ENCODE data around the gene KCNJ16.

KCNJ16 gene

DNA sequence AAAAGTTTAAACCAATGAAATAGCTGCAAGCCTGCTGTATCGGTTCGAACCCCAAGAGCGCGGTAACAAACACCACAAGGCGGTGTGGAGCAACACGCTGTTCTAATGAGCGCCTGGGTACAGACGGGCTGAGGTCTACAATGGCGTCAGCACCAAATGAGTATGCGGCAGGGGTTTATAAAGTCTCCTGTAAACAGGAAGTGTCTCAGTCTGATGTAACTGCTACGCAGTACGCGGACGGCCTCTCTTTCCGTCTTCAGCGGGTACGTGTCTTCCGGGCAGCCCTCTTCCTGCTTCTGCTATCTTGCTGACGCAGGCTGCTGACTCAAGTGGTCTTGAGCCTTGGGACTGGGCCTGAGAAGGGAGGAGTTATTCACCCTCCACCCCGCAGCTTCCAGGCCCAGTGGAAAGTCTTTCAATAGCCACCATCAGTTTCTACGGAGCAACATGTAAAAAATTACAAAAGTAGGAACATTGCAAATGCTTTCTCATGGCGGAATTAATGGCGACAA lies 53.8 kb downstream of the KCNJ16 start:
- no peak for DNase-seq (ENCODE audit: low read depth)

DNA sequence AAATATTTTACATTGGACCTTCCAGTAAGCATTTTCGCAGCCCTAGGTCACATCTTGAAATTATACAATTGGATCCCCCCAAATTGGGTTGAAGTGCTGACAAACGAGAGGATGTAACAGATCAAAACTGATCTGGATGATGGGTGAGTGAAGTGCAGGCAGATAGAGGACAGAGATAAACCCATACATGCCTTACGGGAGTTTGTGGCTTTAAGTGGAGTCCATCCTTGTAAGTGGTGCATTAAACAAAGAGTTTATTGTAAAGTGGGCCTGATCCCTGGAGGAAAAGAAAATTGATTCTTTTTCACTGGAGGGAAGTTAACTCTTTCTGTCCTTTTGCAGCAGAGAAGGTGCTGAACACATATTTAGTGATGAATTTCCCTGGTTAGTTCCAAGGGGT lies 55.3 kb downstream of the KCNJ16 start:
- DNase-seq (ENCODE audit: low read depth), result no peak

- DNase-seq (ENCODE audit: low read depth), result no peak
Measured at GRCh38 chr17:70132505-70132904, 57.5 kb downstream of the KCNJ16 start.

DNA sequence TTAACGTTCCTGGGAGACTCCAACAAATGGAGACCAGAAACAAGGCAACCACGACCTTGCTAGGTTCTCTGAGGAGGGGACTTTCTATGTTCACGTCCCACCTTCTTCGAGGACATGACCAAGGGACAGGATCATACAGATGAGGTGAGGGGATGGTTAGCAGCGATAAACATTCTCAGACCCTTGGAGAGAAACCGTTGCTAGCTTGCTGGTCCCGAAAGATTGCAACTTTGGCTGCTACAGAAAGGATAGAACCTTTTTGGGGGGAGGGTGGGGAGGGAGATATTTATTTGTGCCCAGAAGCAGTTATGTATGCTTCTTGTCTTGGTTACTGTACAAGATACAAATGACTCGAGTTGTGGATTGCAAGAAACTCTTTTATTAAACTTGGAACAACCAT lies 59.0 kb downstream of the KCNJ16 start:
- no peak for DNase-seq (ENCODE audit: low read depth)

GRCh38 chr17:70134777-70135176 lies 59.8 kb downstream of the KCNJ16 start:
- no peak for DNase-seq (ENCODE audit: low read depth)

DNA sequence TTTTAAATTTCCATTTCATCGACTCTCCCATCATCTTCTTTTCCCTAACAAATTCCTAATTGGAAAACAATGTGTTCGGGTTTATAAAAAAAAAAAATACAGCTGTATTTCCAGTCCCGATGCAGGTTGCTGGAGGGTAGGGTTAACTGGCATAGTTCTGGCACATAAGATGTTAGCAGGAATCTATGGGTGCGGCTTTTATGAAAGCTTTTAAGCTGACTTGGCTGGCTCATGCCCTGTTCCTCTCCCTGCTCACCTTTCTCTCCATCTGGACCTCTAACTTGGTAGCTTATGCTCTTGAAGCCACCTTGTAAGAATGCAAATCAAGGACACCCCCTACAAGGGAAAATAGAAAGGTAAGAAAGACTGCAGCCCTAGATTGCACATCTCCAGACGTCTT lies 61.1 kb downstream of the KCNJ16 start:
- no peak for DNase-seq (ENCODE audit: low read depth)

DNA sequence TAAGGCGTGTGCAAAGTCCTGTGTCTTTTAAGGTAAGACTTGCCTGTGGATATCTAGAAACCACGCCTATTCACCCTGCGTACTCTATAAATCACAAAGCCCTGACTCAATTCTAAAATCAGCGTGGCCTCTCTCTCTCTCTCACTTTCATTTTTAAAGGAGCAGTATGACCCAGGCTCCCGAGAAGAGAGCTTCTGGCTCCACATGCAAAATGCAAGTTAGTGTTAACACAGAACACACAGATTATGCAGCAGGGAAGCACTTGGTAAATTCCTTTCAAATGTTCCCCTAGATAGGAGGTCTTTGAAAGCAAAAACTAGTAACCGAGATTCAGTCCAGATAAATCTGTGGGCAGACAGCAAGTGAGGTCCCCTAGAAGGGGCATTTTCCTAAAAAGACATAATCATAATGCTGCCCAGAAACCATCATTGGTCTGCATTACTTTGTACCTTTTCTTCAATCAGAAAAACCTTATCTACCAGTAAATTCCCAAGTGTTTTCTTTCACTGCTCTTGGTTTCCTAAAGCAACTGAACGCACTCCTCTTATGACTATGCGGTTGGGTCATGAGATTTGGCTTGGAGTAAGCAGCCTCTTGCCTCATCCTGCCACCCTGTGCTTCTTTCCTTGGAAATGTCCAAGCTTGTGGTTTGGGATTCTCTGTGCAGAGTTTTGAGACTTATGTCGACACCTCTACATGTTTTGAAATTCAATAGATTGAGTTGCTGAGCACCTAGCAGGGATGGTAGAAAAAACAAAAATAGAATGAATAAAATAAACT lies 62.6 kb downstream of the KCNJ16 start:
- no peak for DNase-seq (ENCODE audit: low read depth)

GRCh38 chr17:70138291-70138865 lies 63.4 kb downstream of the KCNJ16 start:
- DNase-seq (ENCODE audit: low read depth), result no peak

GRCh38 chr17:70139449-70139993 lies 64.5 kb downstream of the KCNJ16 start:
- DNase-seq (ENCODE audit: low read depth), result no peak

DNA sequence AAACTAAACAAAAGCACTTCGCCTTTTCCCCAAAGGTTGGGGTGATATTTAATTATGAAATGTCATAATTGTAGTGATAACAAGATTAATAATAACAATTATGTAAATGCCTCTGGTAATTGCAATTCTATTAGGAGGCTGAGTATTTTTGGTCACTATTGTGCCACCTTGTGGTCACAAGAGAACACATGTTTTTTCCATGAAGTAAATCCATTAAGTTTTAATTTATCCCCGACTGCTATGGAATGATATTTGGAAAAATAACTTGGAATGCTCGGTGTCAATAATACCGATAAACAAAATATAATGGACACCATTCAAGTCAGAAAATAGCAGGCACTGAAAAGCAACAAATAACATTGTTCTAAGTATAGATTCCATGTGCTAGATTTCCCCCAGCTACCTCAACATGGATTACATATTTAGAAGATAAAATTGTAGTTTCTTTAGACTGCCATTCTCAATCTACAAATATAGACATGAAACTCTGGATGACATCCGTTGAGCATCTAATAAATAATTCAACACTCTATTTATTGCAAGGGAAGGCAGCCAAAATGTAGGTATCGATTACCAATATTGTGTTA lies 69.3 kb downstream of the KCNJ16 start:
- DNase-seq (ENCODE audit: low read depth), result no peak

GRCh38 chr17:70153210-70153609 lies 78.2 kb downstream of the KCNJ16 start:
- no peak for DNase-seq (ENCODE audit: low read depth)

GRCh38 chr17:70157151-70157550 lies 82.1 kb downstream of the KCNJ16 start:
- no peak for DNase-seq (ENCODE audit: low read depth)

GRCh38 chr17:70158180-70158579 lies 83.2 kb downstream of the KCNJ16 start:
- DNase-seq (ENCODE audit: low read depth), result no peak

DNA sequence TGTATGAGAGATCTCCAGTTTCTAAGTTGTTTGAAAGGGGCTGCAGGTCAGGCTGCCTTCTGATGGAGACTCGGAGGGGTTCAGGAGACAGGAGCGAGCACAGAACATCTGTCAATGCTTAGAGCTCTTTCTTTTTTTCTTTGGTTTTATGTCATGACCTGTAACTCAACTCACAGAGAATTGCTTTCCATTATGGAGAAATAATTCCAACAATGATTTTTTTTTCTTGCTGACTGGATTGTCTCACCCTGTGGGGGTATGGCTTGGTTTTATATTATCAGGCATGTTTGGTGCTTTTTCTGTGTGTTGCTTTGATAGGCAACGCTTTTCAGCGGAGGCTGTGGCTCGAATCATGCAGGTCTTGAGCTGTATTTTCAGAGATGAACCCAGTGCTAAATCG lies 83.6 kb downstream of the KCNJ16 start:
- no peak for DNase-seq (ENCODE audit: low read depth)

DNA sequence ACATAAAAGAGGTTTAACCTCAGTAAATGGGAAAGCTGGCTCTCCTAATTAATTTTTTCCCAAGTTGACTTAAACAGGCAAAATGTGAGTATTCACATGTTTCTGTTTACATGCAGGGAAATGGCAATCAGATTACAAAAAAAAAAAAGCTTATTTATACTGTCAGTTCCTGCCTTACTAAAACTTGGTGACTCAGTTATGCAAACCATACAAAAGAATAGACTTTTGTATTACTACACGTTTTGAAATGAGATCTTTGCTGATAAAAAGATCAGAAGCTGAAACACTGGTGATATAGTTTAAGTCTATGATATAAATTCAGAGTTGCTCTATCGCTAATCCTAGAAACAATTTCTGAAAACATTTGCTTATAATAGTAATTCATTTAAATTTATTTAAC lies 85.0 kb downstream of the KCNJ16 start:
- DNase-seq (ENCODE audit: low read depth), result no peak

GRCh38 chr17:70161519-70161918 lies 86.5 kb downstream of the KCNJ16 start:
- no peak for DNase-seq (ENCODE audit: low read depth)

- DNase-seq (ENCODE audit: low read depth), result no peak
Measured at GRCh38 chr17:70165383-70165782, 90.4 kb downstream of the KCNJ16 start.

GRCh38 chr17:70166615-70167014 lies 91.6 kb downstream of the KCNJ16 start:
- DNase-seq (ENCODE audit: low read depth), result no peak

DNA sequence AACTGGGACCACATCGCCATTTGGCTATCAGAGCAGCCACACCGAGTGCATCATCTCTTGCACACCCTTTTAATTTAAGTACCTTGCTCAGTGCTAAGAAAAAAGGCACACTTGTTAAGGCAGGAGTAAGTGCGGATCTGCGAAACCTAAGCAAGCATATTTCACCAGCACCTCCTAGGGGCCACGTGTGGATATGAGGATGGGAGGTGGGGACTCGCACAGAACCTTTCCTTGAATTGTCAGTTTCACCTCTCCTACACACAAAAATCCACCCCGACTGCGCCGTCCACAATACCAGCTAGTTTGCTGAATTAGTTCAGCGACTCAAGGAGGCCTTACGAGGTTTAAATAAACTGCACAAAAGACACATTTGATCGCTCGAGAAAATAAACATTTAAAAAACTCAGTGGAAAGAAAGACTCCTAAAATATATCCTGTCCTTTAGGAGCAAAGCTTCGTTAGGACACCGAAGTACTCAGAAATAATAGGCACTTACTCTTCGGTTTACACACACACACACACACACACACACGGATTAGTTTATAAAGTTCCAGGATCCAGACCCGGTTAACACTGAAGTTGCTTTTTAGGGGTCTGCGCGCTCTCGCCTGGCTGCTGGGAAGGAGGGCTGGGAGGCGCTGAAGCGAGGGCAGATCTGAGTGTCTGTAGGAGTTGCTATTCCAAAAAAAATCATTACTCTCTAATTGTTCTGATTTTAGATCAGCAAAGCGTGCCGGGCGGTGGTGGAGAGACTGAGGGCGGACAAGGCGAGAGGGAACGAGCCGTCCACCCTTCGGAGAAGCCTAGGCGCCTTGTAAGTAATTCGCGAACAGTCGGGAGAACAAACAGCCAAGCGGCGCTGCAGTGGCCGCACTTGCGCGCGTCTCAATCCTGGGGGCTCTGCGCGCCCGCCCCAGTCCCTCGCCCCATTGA lies 93.3 kb downstream of the KCNJ16 start:
- no peak for DNase-seq (ENCODE audit: low read depth)

GRCh38 chr17:70168977-70169708 lies 94.1 kb downstream of the KCNJ16 start, which contains the start of gene KCNJ2:
KCNJ2 (plus strand) TSS chr17:70169532; CDS start chr17:70175040, 5,508 bp downstream.
- peak; percentile 17 for DNase-seq (ENCODE audit: low read depth)

All from stimulated activated CD8-positive, alpha-beta memory T cell treated with anti-CD3 and anti-CD28 coated beads, Interleukin-12 subunit alpha, Interleukin-12 subunit beta, amount 100 ng/mL, for 4 hours (primary cell).